Gastrocnemius medialis (tissue), 4 donors: ENCODE results near the gene ZPBP. TPM values are rescaled to one million over a fixed set of nuclear protein-coding genes. Genes with fewer than 3 reads are reported as not detected.

Experiments used
- ATAC-seq, 2 donors: fragments of 150-250 bp; one replicate each; pipeline ENCODE4 v1.9.1; 2016
- DNase-seq, 2 donors: peaks; one replicate each; pipeline ENCODE4 v3.0.0-alpha.2; 2019
- H3K27ac ChIP-seq, 4 donors: fragments of 200-600 bp; sonication (generic); 1 replicate in 1 of 4; 2 replicates in 3 of 4; pipeline ENCODE4 v1.5.1; 2016 to 2018; ENCODE audit warnings: mild to moderate bottlenecking in 2 of 4, moderate library complexity in 1 of 4
- H3K27me3 ChIP-seq, 3 donors: fragments of 200-600 bp; sonication (generic) in 2 of 3; 1 replicate in 1 of 3; 2 replicates in 2 of 3; pipeline versions ENCODE4 v1.5.1 to v1.6.0; 2016 to 2019; ENCODE audit warnings: mild to moderate bottlenecking in 1 of 3, moderate library complexity in 1 of 3
- H3K36me3 ChIP-seq, 2 donors: fragments of 200-600 bp; sonication (generic) in 1 of 2; one replicate each; pipeline ENCODE4 v1.5.1; 2017 to 2018
- H3K4me1 ChIP-seq, 2 donors: fragments of 200-600 bp; sonication (generic) in 1 of 2; one replicate each; pipeline ENCODE4 v1.5.1; 2016 to 2017; ENCODE audit warnings: mild to moderate bottlenecking in 2 of 2
- H3K4me3 ChIP-seq, 4 donors: fragments of 200-600 bp; sonication (generic) in 3 of 4; 1 replicate in 1 of 4; 2 replicates in 3 of 4; pipeline ENCODE4 v1.5.1; 2016 to 2019; ENCODE audit warnings: mild to moderate bottlenecking in 2 of 4
- H3K9me3 ChIP-seq, 3 donors: fragments of 200-600 bp; sonication (generic) in 2 of 3; 1 replicate in 1 of 3; 2 replicates in 2 of 3; pipeline ENCODE4 v1.5.1; 2016 to 2019
- POLR2A ChIP-seq, 2 donors: fragments of 450-650 bp; IDR thresholded peaks; one replicate each; pipeline ENCODE4 v1.6.1; 2017; ENCODE audit warnings: antibody characterized with exemption in 2 of 2, mild to moderate bottlenecking in 2 of 2, moderate library complexity in 2 of 2
- in situ Hi-C, 4 donors: fragments of 200-750 bp; cut with MboI; loops; one replicate each; pipeline versions ENCODE4 v1.15.0 to v1.8.0; 2017; ENCODE audit warnings: low sequenced_read_pairs in 4 of 4
- intact Hi-C: fragments of 100-400 bp; cut with DNase I; formaldehyde crosslinking; loops from one replicate; pipeline ENCODE4 v1.15.1; 2023; ENCODE audit warnings: low total_unique reads
- total RNA-seq, 4 donors: library from RNA; depleted of rRNA; stranded (reverse); fragments of >200 nt; gene quantifications; one replicate each; pipeline versions ENCODE4 v1.1.0 to v1.2.3, GENCODE V29; 2016
- TF ChIP-seq, protein P1 (sequence below), 5 experiments: fragments of 450-650 bp in 3 of 5; fragments of 200-600 bp in 2 of 5; sonication (generic) in 2 of 5; IDR thresholded peaks in 4 of 5; conservative IDR thresholded peaks in 1 of 5; 1 replicate in 4 of 5; 2 replicates in 1 of 5; pipeline ENCODE4 v1.5.1; 2016 to 2019; ENCODE audit warnings: antibody characterized with exemption in 5 of 5, mild to moderate bottlenecking in 3 of 5, moderate library complexity in 3 of 5

Gene ZPBP
- total RNA-seq, 4 donors from 2014 or later, result not detected

GRCh38 chr7:50119815-50120637, 27.0 kb upstream of the ZPBP start:
- ATAC-seq, result no peak
- DNase-seq, result no peak
- no peak overlapping the region for H3K27ac ChIP-seq
- no peaks in the 10 kb centered on the region for H3K9me3 ChIP-seq
- H3K27me3 ChIP-seq, result no peaks in the 10 kb centered on the region
- no peaks in the 10 kb centered on the region for H3K4me1 ChIP-seq
- TF ChIP-seq POLR2A (IDR thresholded peaks at IDR 0.05), result no peak
- intact Hi-C loops (no loop called here), in situ Hi-C loops (no loop called here)
- H3K36me3 ChIP-seq, result no peaks in the 10 kb centered on the region
- H3K4me3 ChIP-seq, result no peak overlapping the region

DNA sequence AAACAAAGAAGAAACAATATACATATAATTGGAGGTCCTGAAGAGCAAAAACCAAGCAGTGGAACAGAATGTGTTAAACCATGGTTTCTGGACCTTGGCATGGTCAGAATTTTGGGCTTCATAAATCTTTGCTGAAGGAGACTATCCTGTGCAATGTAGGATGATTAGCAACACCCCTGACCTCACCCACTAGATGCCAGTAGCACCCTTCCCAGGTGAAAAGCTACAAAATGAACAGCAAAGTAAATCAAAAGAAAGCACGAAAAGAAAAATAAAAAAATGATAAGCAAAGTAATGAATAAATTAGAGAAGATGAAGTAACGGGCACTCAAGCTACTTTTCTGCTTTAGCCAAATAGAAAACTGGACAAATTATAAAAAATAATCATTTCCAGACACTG, 19.2 kb upstream of the ZPBP start:
- TF ChIP-seq, protein P1, sequence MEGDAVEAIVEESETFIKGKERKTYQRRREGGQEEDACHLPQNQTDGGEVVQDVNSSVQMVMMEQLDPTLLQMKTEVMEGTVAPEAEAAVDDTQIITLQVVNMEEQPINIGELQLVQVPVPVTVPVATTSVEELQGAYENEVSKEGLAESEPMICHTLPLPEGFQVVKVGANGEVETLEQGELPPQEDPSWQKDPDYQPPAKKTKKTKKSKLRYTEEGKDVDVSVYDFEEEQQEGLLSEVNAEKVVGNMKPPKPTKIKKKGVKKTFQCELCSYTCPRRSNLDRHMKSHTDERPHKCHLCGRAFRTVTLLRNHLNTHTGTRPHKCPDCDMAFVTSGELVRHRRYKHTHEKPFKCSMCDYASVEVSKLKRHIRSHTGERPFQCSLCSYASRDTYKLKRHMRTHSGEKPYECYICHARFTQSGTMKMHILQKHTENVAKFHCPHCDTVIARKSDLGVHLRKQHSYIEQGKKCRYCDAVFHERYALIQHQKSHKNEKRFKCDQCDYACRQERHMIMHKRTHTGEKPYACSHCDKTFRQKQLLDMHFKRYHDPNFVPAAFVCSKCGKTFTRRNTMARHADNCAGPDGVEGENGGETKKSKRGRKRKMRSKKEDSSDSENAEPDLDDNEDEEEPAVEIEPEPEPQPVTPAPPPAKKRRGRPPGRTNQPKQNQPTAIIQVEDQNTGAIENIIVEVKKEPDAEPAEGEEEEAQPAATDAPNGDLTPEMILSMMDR (IDR thresholded peaks at IDR 0.05 in 4 of 5, conservative IDR thresholded peaks at IDR 0.05 in 1 of 5), result no peak
- TF ChIP-seq POLR2A (IDR thresholded peaks at IDR 0.05), result no peak
- in situ Hi-C loops (no loop called here), intact Hi-C loops (no loop called here)
- Histone ChIP-seq H3K27ac (no peak overlapping the region), H3K36me3 (no peaks in the 10 kb centered on the region), H3K4me3 (no peak overlapping the region), H3K4me1 (no peaks in the 10 kb centered on the region), H3K27me3 (peaks cover 0 to 2% (median 0%) of the 10 kb centered on the region in 3 donors), H3K9me3 (no peaks in the 10 kb centered on the region)
- DNase-seq, result no peak
- no peak for ATAC-seq

GRCh38 chr7:50101873-50102272, 8.8 kb upstream of the ZPBP start:
- H3K4me1 ChIP-seq, result no peaks in the 10 kb centered on the region
- H3K27ac ChIP-seq, result no peak overlapping the region
- intact Hi-C loops (no loop called here), in situ Hi-C loops (no loop called here)
- H3K4me3 ChIP-seq, result no peak overlapping the region
- ATAC-seq, result no peak
- no peaks in the 10 kb centered on the region for H3K27me3 ChIP-seq
- TF ChIP-seq POLR2A (IDR thresholded peaks at IDR 0.05), result no peak
- TF ChIP-seq, protein P1 (IDR thresholded peaks at IDR 0.05 in 4 of 5, conservative IDR thresholded peaks at IDR 0.05 in 1 of 5), result no peak
- no peaks in the 10 kb centered on the region for H3K9me3 ChIP-seq
- no peak for DNase-seq
- no peaks in the 10 kb centered on the region for H3K36me3 ChIP-seq

GRCh38 chr7:50095634-50096033, 2.6 kb upstream of the ZPBP start:
- intact Hi-C loops, result no loop called here
- no peak for TF ChIP-seq POLR2A (IDR thresholded peaks at IDR 0.05)
- TF ChIP-seq, protein P1 (IDR thresholded peaks at IDR 0.05 in 4 of 5, conservative IDR thresholded peaks at IDR 0.05 in 1 of 5), result no peak
- Histone ChIP-seq H3K27ac (no peak overlapping the region), H3K4me3 (no peak overlapping the region), H3K4me1 (no peaks in the 10 kb centered on the region), H3K9me3 (no peaks in the 10 kb centered on the region), H3K27me3 (peaks cover 0 to 5% (median 0%) of the 10 kb centered on the region in 3 donors), H3K36me3 (no peaks in the 10 kb centered on the region)
- DNase-seq (no peak), ATAC-seq (no peak)
- in situ Hi-C loops, result no loop called here

DNA sequence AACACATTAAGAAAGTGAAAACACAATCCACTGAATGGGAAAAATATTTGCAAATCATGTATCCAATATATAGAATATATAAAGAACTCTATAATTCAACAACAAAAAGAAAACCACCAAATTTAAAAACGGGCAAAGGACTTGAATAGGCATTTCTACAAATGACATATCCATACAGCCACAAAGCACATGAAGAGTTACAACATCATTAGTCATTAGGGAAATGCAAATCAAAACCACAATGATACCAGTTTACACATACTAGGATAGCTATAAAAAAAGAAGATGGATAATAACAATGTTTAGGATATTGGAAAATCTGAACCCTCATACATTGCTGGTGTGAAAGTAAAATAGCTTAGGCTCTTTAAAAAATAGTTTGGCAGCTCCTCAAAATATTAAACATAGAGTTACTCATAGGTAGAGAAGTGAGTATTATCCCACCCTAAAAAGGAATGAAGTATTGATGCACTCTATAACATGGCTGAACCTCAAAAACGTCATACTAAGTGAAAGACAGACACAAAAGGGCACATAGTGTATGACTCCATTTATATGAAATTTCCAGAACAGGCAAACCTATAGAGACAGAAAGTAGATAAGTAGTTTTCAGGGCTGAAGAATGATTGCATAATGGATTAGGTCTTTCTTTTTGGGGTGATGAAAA, 4.5 kb downstream of the ZPBP start:
- Histone ChIP-seq H3K27me3 (peaks cover 0 to 5% (median 0%) of the 10 kb centered on the region in 3 donors), H3K27ac (no peak overlapping the region), H3K9me3 (no peaks in the 10 kb centered on the region), H3K4me1 (no peaks in the 10 kb centered on the region), H3K36me3 (no peaks in the 10 kb centered on the region), H3K4me3 (no peak overlapping the region)
- TF ChIP-seq, protein P1 (IDR thresholded peaks at IDR 0.05 in 4 of 5, conservative IDR thresholded peaks at IDR 0.05 in 1 of 5), result no peak
- no peak for TF ChIP-seq POLR2A (IDR thresholded peaks at IDR 0.05)
- in situ Hi-C loops, result no loop called here
- no peak for ATAC-seq
- no peak for DNase-seq
- intact Hi-C loops, result no loop called here
